Activated T-helper 2 cell treated with anti-CD3 and anti-CD28 coated beads, Interferon-gamma antibody, Interleukin-2, Interleukin-4, amounts not matched to agents 10 μg/mL and 5 μg/mL and 100 μg/mL, durations not matched to agents 14 hours and 24 hours and 36 hours (primary cell): Measurements from ENCODE around the gene MPI. TPM values are rescaled to one million over a fixed set of nuclear protein-coding genes. Genes with fewer than 3 reads are reported as not detected.
"Not testable (repeated sequence)": the region's sequence is repeated elsewhere in the genome, so short reads cannot be mapped to it uniquely, and the experiment has no call there.

Experiments
- DNase-seq: peaks from one replicate; pipeline ENCODE4 v3.0.0; 2021; ENCODE audit warnings: low spot score
- H3K27ac Mint-ChIP-seq: one replicate; pipeline ENCODE4 v1.8.0; 2021; ENCODE audit warnings: mixed read lengths
- H3K27me3 Mint-ChIP-seq: one replicate; pipeline ENCODE4 v1.8.0; 2021; ENCODE audit warnings: low read depth, mixed read lengths
- H3K36me3 Mint-ChIP-seq: one replicate; pipeline ENCODE4 v1.8.0; 2021; ENCODE audit warnings: low read depth, mixed read lengths
- H3K4me1 Mint-ChIP-seq: one replicate; pipeline ENCODE4 v1.8.0; 2021; ENCODE audit warnings: low read depth, mixed read lengths
- H3K4me3 Mint-ChIP-seq: one replicate; pipeline ENCODE4 v1.8.0; 2021; ENCODE audit warnings: low read depth, mild to moderate bottlenecking, moderate library complexity, mixed read lengths
- H3K9me3 Mint-ChIP-seq: one replicate; pipeline ENCODE4 v1.8.0; 2021; ENCODE audit warnings: mixed read lengths
- intact Hi-C: fragments of 100-400 bp; cut with micrococcal nuclease; formaldehyde crosslinking; loops from one replicate; pipeline ENCODE4 v1.15.1; 2023
- total RNA-seq: library from RNA; stranded (reverse); gene quantifications from 2 replicates; pipeline ENCODE4 v1.2.3, GENCODE V29; 2022

MPI gene
- total RNA-seq, 1 donor from 2014 or later, result 66.3 TPM

- no peak for DNase-seq
- peaks cover 10% of the 10 kb centered on the region for H3K4me1 Mint-ChIP-seq
- H3K36me3 Mint-ChIP-seq, result peaks cover 70% of the 10 kb centered on the region
- H3K27me3 Mint-ChIP-seq, result no peaks in the 10 kb centered on the region
- H3K4me3 Mint-ChIP-seq, result no peak overlapping the region
- no peak overlapping the region for H3K27ac Mint-ChIP-seq
- no peaks in the 10 kb centered on the region for H3K9me3 Mint-ChIP-seq
- intact Hi-C loops, result no loop called here
Measured at GRCh38 chr15:74924525-74924924, 34.7 kb downstream of the MPI start.

- H3K36me3 Mint-ChIP-seq, result peaks cover 65% of the 10 kb centered on the region
- H3K4me1 Mint-ChIP-seq, result peaks cover 11% of the 10 kb centered on the region
- H3K9me3 Mint-ChIP-seq, result no peaks in the 10 kb centered on the region
- no peak for DNase-seq
- no peaks in the 10 kb centered on the region for H3K27me3 Mint-ChIP-seq
- H3K4me3 Mint-ChIP-seq, result no peak overlapping the region
- H3K27ac Mint-ChIP-seq, result no peak overlapping the region
- intact Hi-C loops, result no loop called here
Measured at GRCh38 chr15:74928771-74929198, 38.9 kb downstream of the MPI start.

GRCh38 chr15:74933573-74933972 lies 43.7 kb downstream of the MPI start:
- intact Hi-C loops, result loop anchor here (10.0 kb wide), 1 partner anchor 239 kb away; the partner anchor contains the start of gene EDC3

GRCh38 chr15:74935193-74935592 lies 45.4 kb downstream of the MPI start:
- Mint-ChIP-seq H3K36me3 (peaks cover 36% of the 10 kb centered on the region), H3K4me1 (peaks cover 24% of the 10 kb centered on the region), H3K4me3 (peak overlapping the region; percentile 77), H3K27ac (peak overlapping the region; percentile 24)
- DNase-seq, H3K9me3 Mint-ChIP-seq, H3K27me3 Mint-ChIP-seq: not testable (repeated sequence)
- intact Hi-C loops, result loop anchor here (5.0 to 10.0 kb wide), 7 partner anchors 33 to 393 kb away; partner anchors contain the start of genes ARID3B, C15orf39, EDC3 and SCAMP2

More at GRCh38 chr15:74933573-74933972, 43.7 kb downstream of the MPI start:
- H3K27me3 Mint-ChIP-seq, result no peaks in the 10 kb centered on the region
- peak overlapping the region; percentile 60 for H3K27ac Mint-ChIP-seq
- H3K4me1 Mint-ChIP-seq, result peaks cover 24% of the 10 kb centered on the region
- no peak for DNase-seq
- H3K36me3 Mint-ChIP-seq, result peaks cover 46% of the 10 kb centered on the region
- H3K9me3 Mint-ChIP-seq, result no peaks in the 10 kb centered on the region
- H3K4me3 Mint-ChIP-seq, result peak overlapping the region; percentile 26

- no peaks in the 10 kb centered on the region for H3K27me3 Mint-ChIP-seq
- peak overlapping the region; percentile 85 for H3K4me3 Mint-ChIP-seq
- DNase-seq, result no peak
- no peaks in the 10 kb centered on the region for H3K9me3 Mint-ChIP-seq
- peaks cover 23% of the 10 kb centered on the region for H3K4me1 Mint-ChIP-seq
- intact Hi-C loops, result loop anchor here (5.0 to 10.0 kb wide), 7 partner anchors 35 to 395 kb away; partner anchors contain the start of genes ARID3B, C15orf39, EDC3 and SCAMP2
- H3K36me3 Mint-ChIP-seq, result peaks cover 23% of the 10 kb centered on the region
- peak overlapping the region; percentile 73 for H3K27ac Mint-ChIP-seq
Measured at GRCh38 chr15:74937272-74937589, 47.4 kb downstream of the MPI start.

- H3K27ac Mint-ChIP-seq, result peak within 1 kb of the TSS; percentile 90
- no peaks in the 10 kb centered on the region for H3K9me3 Mint-ChIP-seq
- H3K4me1 Mint-ChIP-seq, result peaks cover 20% of the 10 kb centered on the region
- peaks cover 20% of the 10 kb centered on the region for H3K36me3 Mint-ChIP-seq
- no peaks in the 10 kb centered on the region for H3K27me3 Mint-ChIP-seq
- peak; percentile 92 for DNase-seq
- peak within 1 kb of the TSS; percentile 85 for H3K4me3 Mint-ChIP-seq
- intact Hi-C loops, result loop anchor here (5.0 to 10.0 kb wide), 7 partner anchors 35 to 395 kb away; partner anchors contain the start of genes ARID3B, C15orf39, EDC3 and SCAMP2
Measured at GRCh38 chr15:74937590-74938371, 47.9 kb downstream of the MPI start, which contains the start of gene COX5A. COX5A (minus strand) TSS chr15:74938073; CDS start chr15:74938014, 59 bp downstream.

GRCh38 chr15:74950078-74950908 lies 60.5 kb downstream of the MPI start:
- H3K9me3 Mint-ChIP-seq, result no peaks in the 10 kb centered on the region
- H3K27me3 Mint-ChIP-seq, result peaks cover 2% of the 10 kb centered on the region
- no peak overlapping the region for H3K27ac Mint-ChIP-seq
- peaks cover 10% of the 10 kb centered on the region for H3K4me1 Mint-ChIP-seq
- H3K36me3 Mint-ChIP-seq, result peaks cover 4% of the 10 kb centered on the region
- H3K4me3 Mint-ChIP-seq, result no peak overlapping the region
- DNase-seq, result peak; percentile 71
- intact Hi-C loops, result loop anchor here (1.0 to 5.0 kb wide), 4 partner anchors 43 to 313 kb away; partner anchors contain the start of gene FAM219B

- Mint-ChIP-seq H3K4me1 (peaks cover 13% of the 10 kb centered on the region), H3K27ac (no peak overlapping the region), H3K9me3 (no peaks in the 10 kb centered on the region), H3K27me3 (peaks cover 2% of the 10 kb centered on the region), H3K4me3 (no peak overlapping the region), H3K36me3 (peaks cover 4% of the 10 kb centered on the region)
- DNase-seq, result no peak
- intact Hi-C loops, result loop anchor here (2.0 to 5.0 kb wide), 3 partner anchors 44 to 314 kb away; partner anchors contain the start of gene FAM219B
Measured at GRCh38 chr15:74951006-74951405, 61.2 kb downstream of the MPI start.

Other genes with a start within 250 kb of the MPI start
- 49.3 and 54.8 TPM in 2 replicates for gene EDC3, start 194.0 kb upstream of the MPI start, total RNA-seq
- 0.37 and 0.48 TPM in 2 replicates for gene CYP1A1, start 164.5 kb upstream of the MPI start, total RNA-seq
- gene CYP1A2, start 141.2 kb upstream of the MPI start, total RNA-seq, result not detected in 2 replicates
- gene CSK, start 108.0 kb upstream of the MPI start, total RNA-seq, result 261 and 266 TPM in 2 replicates
- gene LMAN1L, start 77.2 kb upstream of the MPI start, total RNA-seq, result 0.32 TPM in 1 of 2 replicates, not detected in the other
- 0.16 TPM in 1 of 2 replicates, not detected in the other for gene CPLX3, start 63.4 kb upstream of the MPI start, total RNA-seq
- 45.5 and 47.7 TPM in 2 replicates for gene ULK3, start 46.9 kb upstream of the MPI start, total RNA-seq
- 85.0 and 90.6 TPM in 2 replicates for gene SCAMP2, start 16.7 kb upstream of the MPI start, total RNA-seq
- gene FAM219B, start 16.8 kb downstream of the MPI start, total RNA-seq, result 82.1 and 95.2 TPM in 2 replicates
- gene COX5A, start 48.0 kb downstream of the MPI start, total RNA-seq, result 311 and 333 TPM in 2 replicates
- gene RPP25, start 66.7 kb downstream of the MPI start, total RNA-seq, result 13.1 and 14.2 TPM in 2 replicates
- 0.89 and 0.99 TPM in 2 replicates for gene SCAMP5, start 105.5 kb downstream of the MPI start, total RNA-seq
- 28.4 and 31.0 TPM in 2 replicates for gene PPCDC, start 133.5 kb downstream of the MPI start, total RNA-seq